GM19043 (cell line): Measurements from ENCODE around the gene RAB13.
"Not testable (repeated sequence)": the region's sequence is repeated elsewhere in the genome, so short reads cannot be mapped to it uniquely, and the experiment has no call there.

Source experiments
- ATAC-seq: cut with Tn5 transposase; IDR thresholded peaks from one replicate; pipeline ENCODE4 v1.9.1; 2021; ENCODE audit warnings: low read depth; ENCODE audit not compliant: unreplicated experiment

RAB13 gene

DNA sequence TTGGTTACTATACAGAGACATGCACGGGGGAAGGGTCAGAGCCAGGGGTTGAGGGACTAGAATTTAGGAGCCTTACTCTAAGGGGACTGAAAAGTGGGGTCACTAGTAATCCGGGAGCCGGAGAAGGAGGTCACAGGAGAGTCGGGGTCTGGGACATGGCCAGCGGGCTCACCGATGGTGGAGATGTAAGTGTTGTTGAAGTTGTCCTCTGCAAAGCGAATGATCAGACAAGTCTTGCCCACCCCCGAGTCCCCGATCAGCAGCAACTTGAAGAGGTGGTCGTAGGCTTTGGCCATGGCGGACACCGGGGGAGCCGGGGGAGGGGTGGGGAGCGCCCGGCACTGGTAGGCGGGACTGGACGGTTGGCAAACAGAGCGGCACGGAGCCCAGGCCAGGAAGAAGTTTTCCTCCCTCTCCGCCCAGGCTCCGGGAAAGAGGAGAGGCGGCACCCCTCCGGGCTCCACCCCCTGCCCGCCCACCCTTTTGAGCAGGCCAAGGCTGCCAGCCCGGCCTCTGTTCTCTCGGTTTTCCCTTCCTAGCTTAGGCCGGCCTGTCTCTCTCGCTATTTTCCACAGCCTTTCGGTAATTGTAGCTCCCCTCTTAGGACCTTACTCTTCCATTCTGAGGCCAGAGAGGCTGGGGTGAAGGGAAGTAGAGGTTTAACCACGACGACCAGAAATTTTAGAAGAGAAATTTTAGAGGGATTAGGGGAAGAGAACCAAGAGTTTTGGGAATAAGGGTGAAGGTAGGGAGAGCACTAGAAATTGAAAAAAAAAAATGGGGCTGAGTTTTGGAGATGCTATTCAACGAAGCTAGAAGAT lies at the start of gene RAB13:
Gene RAB13 (minus strand): TSS at position 399 of the 821 bp plus-strand sequence. CDS start 103 bp downstream, at position 296.
- no peak for ATAC-seq

DNA sequence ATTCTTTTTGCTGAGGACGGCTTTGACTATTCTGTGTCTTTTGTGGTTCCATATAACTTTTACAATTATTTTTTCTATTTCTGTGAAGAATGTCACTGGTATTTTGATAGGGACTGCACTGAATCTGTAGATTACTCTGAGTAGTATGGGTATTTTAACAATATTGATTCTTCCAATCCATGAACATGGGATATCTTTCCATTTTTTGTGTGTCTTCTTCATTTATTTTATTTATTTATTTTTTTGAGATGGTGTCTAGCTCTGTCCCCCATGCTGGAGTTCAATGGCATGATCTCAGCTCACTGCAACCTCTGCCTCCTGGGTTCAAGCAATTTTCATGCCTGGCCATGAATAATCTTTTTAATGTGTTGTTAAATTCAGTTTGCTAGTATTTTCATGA lies 47.6 kb upstream of the RAB13 start:
- ATAC-seq: not testable (repeated sequence)

DNA sequence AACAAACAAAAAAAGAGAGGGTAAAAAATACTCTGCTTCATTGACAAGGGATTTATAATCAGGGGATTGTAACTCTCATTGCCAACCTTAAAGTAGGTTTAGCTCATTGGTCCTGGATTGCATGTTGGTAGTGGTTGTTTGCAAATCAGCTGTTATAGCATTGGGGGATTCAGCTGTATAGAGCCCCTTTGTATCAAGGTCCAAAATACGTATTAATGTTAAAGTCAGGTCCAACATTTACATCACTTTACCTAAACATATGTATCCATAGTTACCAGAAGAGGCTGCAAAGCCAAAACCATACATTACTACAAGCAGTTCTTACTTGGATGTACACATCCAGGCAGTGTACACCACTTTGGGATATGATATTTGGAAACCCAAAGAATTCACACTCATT lies 33.8 kb upstream of the RAB13 start:
- no peak for ATAC-seq

DNA sequence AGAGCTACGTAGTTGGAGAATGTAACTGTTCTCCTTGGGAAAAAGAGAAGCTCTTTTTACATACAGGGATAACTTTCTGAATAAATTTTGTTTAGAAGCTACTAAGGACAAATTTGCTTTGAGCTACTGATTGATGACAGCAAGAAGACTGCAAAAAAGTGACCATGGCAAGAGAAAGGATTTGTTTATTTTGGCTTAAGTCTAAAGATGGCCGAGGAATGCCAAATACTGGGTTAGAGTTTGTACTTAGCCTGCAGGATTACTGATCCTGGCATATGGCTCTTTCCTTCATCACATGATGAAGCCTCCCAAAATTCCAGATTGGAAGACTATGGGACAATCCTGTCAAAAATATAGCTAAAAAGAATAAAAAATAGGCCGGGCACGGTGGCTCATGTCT lies 33.1 kb upstream of the RAB13 start:
- ATAC-seq: no peak

DNA sequence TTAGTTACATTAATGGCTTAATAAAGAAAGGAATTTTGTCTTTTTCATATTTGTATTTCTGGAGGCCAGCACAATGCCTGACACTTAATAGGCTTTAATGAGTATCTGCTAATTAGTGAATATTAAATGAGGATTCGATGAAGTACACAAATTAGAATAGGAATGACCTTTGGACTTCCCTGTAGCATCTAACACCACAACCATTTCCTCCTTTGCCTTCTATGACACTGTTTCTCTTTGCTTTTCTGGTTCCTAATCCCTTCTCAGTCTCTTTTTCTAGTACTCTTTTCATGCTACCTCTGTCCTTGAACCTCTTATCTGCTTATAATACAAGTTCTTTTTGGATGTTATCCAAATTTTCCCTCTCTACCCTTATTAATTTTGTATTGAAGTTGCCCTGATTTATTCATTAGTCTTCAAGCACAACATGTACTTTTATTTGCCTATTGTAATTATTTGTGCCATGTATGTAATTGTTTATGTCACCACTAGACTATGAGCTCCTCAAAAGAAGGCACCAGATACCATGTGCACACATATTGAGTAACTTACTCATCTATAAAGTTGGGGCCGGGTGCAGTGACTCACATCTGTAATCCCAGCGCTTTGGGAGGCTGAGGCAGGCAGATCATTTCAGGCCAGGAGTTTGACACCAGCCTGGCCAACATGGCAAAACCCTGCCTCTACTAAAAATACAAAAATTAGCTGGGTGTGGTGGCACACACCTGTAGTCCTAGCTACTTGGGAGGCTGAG lies 28.2 kb upstream of the RAB13 start:
- ATAC-seq: no peak

GRCh38 chr1:154012543-154012942 lies 26.4 kb upstream of the RAB13 start:
- not testable (repeated sequence) for ATAC-seq

DNA sequence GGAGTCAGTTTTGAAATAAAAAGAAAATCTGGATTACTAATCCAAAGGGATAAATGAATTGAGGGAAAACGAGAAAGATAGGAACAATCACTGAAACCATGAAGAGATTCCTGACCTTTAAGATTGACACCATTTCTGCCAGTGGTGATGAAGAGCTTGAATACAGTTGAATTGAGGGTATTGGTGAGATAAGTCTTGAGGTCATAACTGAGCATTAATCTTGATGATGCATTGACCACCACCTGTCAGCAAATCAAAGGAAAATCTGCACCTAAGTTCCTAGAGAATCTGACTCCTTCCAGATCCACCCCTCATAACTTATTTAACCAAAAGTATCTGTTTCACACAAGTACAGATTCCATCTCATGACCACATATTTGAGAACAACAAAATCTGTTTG lies 26.0 kb upstream of the RAB13 start:
- no peak for ATAC-seq

- no peak for ATAC-seq
Measured at GRCh38 chr1:154006136-154006535, 20.0 kb upstream of the RAB13 start.

DNA sequence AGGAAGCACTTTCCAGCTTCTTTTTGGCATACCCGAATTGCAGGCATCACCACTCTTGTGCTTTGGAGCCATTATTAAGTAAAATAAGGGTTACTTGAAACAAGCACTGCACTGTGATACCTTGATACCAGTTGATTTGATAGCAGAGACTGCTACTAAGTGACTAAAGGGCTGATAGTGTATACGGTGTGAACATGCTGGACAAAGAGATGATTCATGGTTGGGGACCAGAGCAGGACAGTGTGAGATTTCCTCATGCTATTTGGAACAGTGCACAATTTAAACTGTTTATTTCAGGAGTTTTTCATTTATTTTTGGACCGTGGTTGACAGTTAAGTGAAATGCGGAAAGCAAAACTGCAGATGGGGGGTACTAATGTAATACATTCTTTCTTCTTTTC lies 14.3 kb upstream of the RAB13 start:
- no peak for ATAC-seq

- ATAC-seq: not testable (repeated sequence)
Measured at GRCh38 chr1:153996882-153997281, 10.7 kb upstream of the RAB13 start.

DNA sequence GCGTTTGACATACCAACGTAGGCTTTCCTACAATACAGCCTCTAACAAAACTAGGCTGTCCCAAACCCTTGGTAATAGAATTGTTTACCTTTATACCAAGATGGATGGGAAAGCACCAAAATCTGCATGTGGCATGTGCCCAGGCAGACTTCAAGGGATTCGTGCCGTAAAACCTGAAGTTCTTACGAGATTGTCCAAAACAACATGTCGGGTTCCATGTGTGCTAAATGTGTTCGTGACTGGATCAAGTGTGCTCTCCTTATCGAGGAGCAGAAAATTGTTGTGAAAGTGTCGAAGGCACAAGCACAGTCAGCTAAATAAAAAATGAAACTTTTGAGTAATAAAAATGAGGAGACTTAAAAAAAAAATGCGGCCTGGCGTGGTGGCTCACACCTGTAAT lies 9.5 kb upstream of the RAB13 start:
- no peak for ATAC-seq

DNA sequence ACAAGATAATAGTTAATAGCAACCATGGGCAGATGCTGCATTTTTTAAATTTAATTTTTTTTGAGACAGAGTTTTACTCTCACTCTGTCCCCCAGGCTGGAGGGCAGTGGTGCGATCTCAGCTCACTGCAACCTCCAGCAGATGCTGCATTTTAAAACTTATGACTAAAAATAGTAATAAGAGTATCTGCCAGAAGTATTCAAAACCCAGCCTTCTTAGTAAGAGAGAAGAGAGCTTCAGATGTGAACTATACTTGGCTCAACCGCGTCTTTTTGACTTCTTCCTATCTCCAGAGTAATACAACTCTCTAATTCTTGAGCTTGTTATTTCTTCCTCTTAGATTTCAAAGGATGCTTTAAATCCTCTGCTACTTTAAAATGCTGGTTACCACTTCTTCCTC lies 9.1 kb upstream of the RAB13 start:
- no peak for ATAC-seq

DNA sequence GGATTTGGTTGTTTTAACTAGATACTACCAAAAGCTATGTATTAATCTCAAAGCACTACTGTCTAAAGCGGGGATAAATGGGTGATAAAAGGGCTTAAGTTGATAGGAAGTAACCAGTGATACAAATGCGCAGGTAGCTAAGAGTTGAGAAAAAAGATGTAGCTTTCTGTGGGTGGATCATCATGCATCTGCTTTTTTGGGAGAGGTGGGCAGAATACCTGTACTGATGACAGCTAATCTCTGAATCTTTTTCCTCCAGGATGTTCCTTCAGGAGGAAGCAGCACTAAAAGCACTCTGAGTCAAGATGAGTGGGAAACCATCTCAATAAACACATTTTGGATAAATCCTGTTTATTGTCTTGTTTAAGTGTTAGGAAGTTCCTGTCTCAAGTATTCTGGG lies 5.7 kb upstream of the RAB13 start:
- no peak for ATAC-seq

DNA sequence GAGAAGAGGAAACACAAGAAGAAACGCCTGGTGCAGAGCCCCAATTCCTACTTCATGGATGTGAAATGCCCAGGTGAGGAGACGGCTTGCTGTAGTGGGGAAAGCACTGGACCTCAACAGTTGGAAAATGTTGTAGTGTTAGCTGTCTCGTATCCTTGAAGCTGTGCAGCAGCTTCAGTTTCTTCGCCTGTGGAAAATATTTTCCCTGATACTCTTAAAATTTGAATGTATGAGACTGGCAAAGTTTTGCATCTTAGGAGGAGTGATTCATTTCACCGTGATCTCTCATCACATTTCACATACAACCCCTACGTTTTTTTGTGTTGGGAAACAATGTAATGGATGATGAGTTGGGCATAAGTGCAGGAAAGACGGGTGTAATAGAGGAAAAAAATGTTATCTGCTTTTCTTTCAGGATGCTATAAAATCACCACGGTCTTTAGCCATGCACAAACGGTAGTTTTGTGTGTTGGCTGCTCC lies 5.1 kb upstream of the RAB13 start:
- no peak for ATAC-seq

DNA sequence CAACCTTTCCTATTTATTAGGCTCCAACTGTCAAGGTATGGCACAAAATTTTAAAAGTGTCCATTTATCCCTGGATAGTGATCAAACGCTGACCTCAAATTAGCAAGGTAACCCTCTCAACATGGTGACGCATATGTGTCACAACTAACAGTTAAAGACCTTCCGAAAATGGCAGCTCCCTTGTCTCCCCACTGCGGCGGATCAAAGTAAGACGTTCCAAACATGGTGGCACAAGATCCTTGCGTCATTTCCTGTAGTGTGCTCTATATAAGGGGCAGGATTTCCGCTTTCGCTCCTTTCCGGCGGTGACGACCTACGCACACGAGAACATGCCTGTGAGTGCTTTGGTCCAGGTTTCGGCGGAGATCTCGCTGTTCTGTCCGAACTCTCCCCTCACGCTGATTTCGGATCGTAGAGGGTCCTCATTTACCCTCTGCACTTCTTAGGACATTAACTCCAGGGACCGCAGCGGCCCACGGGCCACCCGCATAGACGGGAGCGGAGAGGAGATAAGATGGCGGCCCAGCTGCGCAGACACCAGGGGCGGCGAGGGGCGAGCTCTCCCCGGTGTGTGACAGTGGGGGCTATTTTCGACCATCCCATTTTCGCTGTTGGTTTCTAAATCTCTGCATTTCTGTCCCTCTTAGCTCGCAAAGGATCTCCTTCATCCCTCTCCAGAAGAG lies 4.5 kb upstream of the RAB13 start, which contains the start of gene RPS27:
Gene RPS27 (plus strand): TSS at position 295 of the 683 bp plus-strand sequence. CDS start 35 bp downstream, at position 330.
- peak; percentile 55 for ATAC-seq

DNA sequence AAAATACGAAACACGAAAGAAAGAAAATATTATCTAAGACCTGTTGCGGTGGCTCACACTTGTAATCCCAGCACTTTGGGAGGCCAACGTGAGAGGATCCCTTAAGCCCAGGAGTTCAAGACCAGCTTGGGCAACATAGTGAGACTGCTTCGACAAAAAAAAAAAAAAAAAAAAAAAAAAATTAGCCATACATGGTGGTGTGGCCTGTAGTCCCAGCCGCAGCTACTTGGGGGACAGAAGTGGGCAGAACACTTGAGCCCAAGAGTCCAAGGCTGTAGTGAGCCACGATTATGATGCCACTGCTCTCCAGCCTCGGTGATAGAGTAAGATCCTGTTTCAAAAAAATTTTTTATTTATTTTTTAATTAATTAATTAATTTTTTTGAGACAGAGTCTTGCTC lies 1.5 kb upstream of the RAB13 start:
- no peak for ATAC-seq

- ATAC-seq: no peak
Measured at GRCh38 chr1:153985341-153985912, 712 bp downstream of the RAB13 start.

DNA sequence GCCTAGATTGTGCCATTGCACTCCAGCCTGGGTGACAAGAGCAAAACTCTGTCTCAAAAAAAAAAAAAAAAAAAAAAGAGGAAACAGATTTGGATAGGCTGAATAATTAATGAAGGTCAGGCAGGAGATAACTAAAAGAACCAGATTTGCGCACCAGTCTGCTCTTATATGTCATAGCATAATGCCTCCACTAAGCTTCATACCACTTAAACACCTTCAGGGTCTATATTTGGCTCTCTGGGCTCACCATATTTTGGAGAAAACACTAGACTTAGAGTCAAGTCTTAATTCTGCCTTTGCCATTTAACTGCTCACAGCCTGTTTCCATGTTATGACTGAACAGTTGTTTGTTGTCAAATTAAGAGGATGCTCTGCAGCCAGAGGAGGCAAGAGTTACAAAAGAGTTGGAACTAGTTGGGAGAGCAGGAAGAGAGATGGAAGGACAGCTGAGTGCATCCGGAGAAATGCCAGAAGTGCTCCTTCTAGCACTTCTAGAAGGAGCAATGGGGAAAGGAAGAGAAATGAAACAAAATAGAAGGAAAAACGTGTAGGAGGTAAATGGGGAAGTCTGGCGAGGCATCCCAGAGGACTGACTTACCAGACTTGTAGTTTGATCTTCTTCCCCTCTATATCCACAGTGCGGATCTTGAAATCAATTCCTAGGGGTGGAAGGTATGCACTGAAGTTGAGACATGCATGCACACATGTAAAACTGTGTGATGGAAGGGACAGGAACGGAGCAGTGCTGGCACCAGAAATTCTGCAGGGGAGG lies 1.8 kb downstream of the RAB13 start:
- ATAC-seq: no peak

DNA sequence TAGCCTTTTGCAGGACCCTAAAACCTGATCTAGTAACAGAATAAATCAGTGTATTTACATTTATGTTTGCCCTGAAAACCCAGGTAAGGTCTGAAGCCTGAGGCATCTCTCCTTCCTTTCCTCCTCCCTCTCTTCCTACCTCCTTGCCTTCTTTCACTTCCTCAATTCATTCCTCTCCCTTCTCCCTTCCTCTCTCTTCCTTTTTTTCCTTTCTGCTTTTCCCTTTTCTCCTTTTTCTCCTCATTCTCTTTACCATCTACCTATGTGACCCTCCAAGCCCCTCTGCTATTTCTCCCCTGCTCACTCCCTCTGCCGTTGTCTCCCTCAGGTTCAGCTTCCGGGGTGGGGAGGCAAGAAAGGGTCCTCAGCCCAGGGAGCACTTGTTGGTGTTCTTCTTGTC lies 4.4 kb downstream of the RAB13 start:
- ATAC-seq: not testable (repeated sequence)

GRCh38 chr1:153979091-153979490 lies 7.0 kb downstream of the RAB13 start:
- ATAC-seq: not testable (repeated sequence)
